ENCODE results near the gene VAV2.

- TF ChIP-seq CTCF (IDR thresholded peaks at IDR 0.05): no peak
- TF ChIP-seq POLR2A (IDR thresholded peaks at IDR 0.05; ENCODE audit: low read depth): no peak
- no peak for TF ChIP-seq EP300 (IDR thresholded peaks at IDR 0.05)
Measured at GRCh38 chr9:133906218-133906617, 85.9 kb downstream of the VAV2 start.

Measured in esophagus muscularis mucosa (tissue), 4 donors.